HepG2 (cell line): ENCODE data around the gene CER1. TPM values are rescaled to one million over a fixed set of nuclear protein-coding genes. Genes with fewer than 3 reads are reported as not detected.

Source experiments
- ATAC-seq: fragments of 200-7000 bp; cut with Tn5 transposase; 3 replicates; pipeline ENCODE4 v1.9.1; 2020; ENCODE audit warnings: mild to moderate bottlenecking, moderate library complexity
- BruUV-seq: library from RNA; stranded (reverse); fragments of 400-500 nt; replicated peaks from 2 replicates; lab custom pipeline; 2021; lab: Mats Ljungman, UMichigan
- CTCF ChIA-PET: fragments of 300-600 bp; formaldehyde crosslinking; extraction: SDS; loops from one replicate; lab custom pipeline; 2021; ENCODE audit warnings: low total read pairs, inconsistent platforms, low intra/inter-chr PET ratio; lab: Yijun Ruan, JAX
- POLR2A ChIA-PET: fragments of 350-600 bp; sonication (Branson Sonifier 250); formaldehyde crosslinking; loops from one replicate; lab custom pipeline; 2020; ENCODE audit warnings: antibody characterized with exemption, inconsistent platforms; lab: Yijun Ruan, JAX
- DNase-seq: peaks from one replicate; pipeline ENCODE4 v3.0.0-alpha.2; 2015; ENCODE audit warnings: low spot score
- FAIRE-seq: peaks from 3 replicates; lab custom pipeline; 2011; peaks lifted over from hg19 to GRCh38; lab: Jason Lieb, UNC
- H2AFZ ChIP-seq: one replicate; pipeline ENCODE4 v1.6.1; 2011; ENCODE audit warnings: low read length, inconsistent platforms
- H3K27ac ChIP-seq: fragments of 300-600 bp; 3 replicates; pipeline ENCODE4 v1.8.0; 2011; ENCODE audit warnings: mixed run types, mild to moderate bottlenecking, mixed read lengths, low read length, inconsistent platforms; ENCODE audit not compliant: insufficient read depth; ENCODE audit errors: extremely low read length
- H3K27me3 ChIP-seq, 2 experiments: fragments of 200-600 bp in 1 of 2; 2 replicates in 1 of 2; 3 replicates in 1 of 2; pipeline versions ENCODE4 v1.6.0 to v1.8.0; 2011; ENCODE audit warnings: low read length in 2 of 2, mild to moderate bottlenecking in 2 of 2, moderate library complexity in 2 of 2, inconsistent platforms in 1 of 2; ENCODE audit not compliant: insufficient read depth in 2 of 2, control insufficient read depth in 1 of 2
- H3K36me3 ChIP-seq, 2 experiments: fragments of 200-600 bp in 1 of 2; replicated peaks in 1 of 2; 2 replicates in 1 of 2; 3 replicates in 1 of 2; pipeline versions ENCODE4 v1.5.1 to v1.8.0; 2011; ENCODE audit warnings: low read length in 2 of 2, inconsistent platforms in 1 of 2; ENCODE audit not compliant: insufficient read depth in 2 of 2, control insufficient read depth in 1 of 2
- H3K4me1 ChIP-seq: 2 replicates; pipeline ENCODE4 v1.5.1; 2012; ENCODE audit warnings: low read length, inconsistent platforms; ENCODE audit not compliant: insufficient read depth
- H3K4me2 ChIP-seq: 2 replicates; pipeline ENCODE4 v1.6.0; 2011; ENCODE audit warnings: low read depth, low read length, inconsistent platforms
- H3K4me3 ChIP-seq, 3 experiments: fragments of 200-600 bp in 1 of 3; sonication (generic), shearing (Covaris generic) in 1 of 3; replicated peaks in 1 of 3; 2 replicates each; pipeline ENCODE4 v1.5.1; 2011 to 2016; ENCODE audit warnings: low read length in 3 of 3, inconsistent platforms in 2 of 3, low read depth in 2 of 3, mild to moderate bottlenecking in 2 of 3, control low read depth in 1 of 3, mixed read lengths in 1 of 3; ENCODE audit not compliant: insufficient read depth in 1 of 3
- H3K79me2 ChIP-seq: one replicate; pipeline ENCODE4 v1.6.1; 2011; ENCODE audit warnings: low read length, inconsistent platforms; ENCODE audit not compliant: insufficient read depth
- H3K9ac ChIP-seq: 2 replicates; pipeline ENCODE4 v1.6.0; 2011; ENCODE audit warnings: mild to moderate bottlenecking, low read depth, low read length, inconsistent platforms; ENCODE audit not compliant: insufficient read depth
- H3K9me3 ChIP-seq: 2 replicates; pipeline ENCODE4 v1.5.1; 2012; ENCODE audit warnings: mild to moderate bottlenecking, low read length
- H4K20me1 ChIP-seq: 2 replicates; pipeline ENCODE4 v1.6.0; 2011; ENCODE audit warnings: inconsistent platforms, mild to moderate bottlenecking, low read length, moderate library complexity; ENCODE audit not compliant: insufficient read depth
- CTCF ChIP-seq: sonication (generic); formaldehyde crosslinking; IDR thresholded peaks from 2 replicates; pipeline ENCODE4 v1.5.0; 2020; ENCODE audit warnings: mild to moderate bottlenecking, missing genetic modification reagents, moderate library complexity
- MTA1 ChIP-seq: sonication (generic); formaldehyde crosslinking; IDR thresholded peaks from 2 replicates; pipeline ENCODE4 v1.4.0; 2020; ENCODE audit warnings: missing genetic modification reagents, mild to moderate bottlenecking, borderline replicate concordance
- PATZ1 ChIP-seq: sonication (generic); formaldehyde crosslinking; IDR thresholded peaks from 2 replicates; pipeline ENCODE4 v1.4.0; 2020; ENCODE audit warnings: missing genetic modification reagents
- ZBTB7B ChIP-seq: sonication (generic); formaldehyde crosslinking; IDR thresholded peaks from 2 replicates; pipeline ENCODE4 v1.4.0; 2020; ENCODE audit warnings: missing genetic modification reagents
- ZNF337 ChIP-seq: sonication (generic); formaldehyde crosslinking; IDR thresholded peaks from 2 replicates; pipeline ENCODE4 v1.5.1; 2020; ENCODE audit warnings: missing genetic modification reagents, low read depth, mild to moderate bottlenecking, borderline replicate concordance
- ZNF547 ChIP-seq: sonication (generic); formaldehyde crosslinking; IDR thresholded peaks from 2 replicates; pipeline ENCODE4 v1.5.1; 2020; ENCODE audit warnings: mild to moderate bottlenecking, missing genetic modification reagents
- ZNF556 ChIP-seq: sonication (generic); formaldehyde crosslinking; IDR thresholded peaks from 2 replicates; pipeline ENCODE4 v1.4.0; 2020; ENCODE audit warnings: mild to moderate bottlenecking, missing genetic modification reagents, borderline replicate concordance
- ZNF619 ChIP-seq: sonication (generic); formaldehyde crosslinking; IDR thresholded peaks from 2 replicates; pipeline ENCODE4 v1.4.0; 2020; ENCODE audit warnings: mild to moderate bottlenecking, missing genetic modification reagents
- ZSCAN5A ChIP-seq: sonication (generic); formaldehyde crosslinking; IDR thresholded peaks from 2 replicates; pipeline ENCODE4 v1.8.0; 2022; ENCODE audit warnings: mild to moderate bottlenecking, missing genetic modification reagents, borderline replicate concordance
- WGBS: methylation state at CpG from one replicate; pipeline ENCODE4 v1.1.6; 2017; ENCODE audit warnings: low lambda C conversion rate; 5-methylcytosine and 5-hydroxymethylcytosine counted together
- in situ Hi-C: cut with HindIII; loops from 2 replicates; pipeline ENCODE4 v1.10.0; 2017; ENCODE audit warnings: low pct_unique_long_range_greater_than_20kb; ENCODE audit not compliant: extremely low pct_ligation_motif_present
- intact Hi-C: fragments of 100-400 bp; cut with micrococcal nuclease; formaldehyde crosslinking; loops from one replicate; pipeline ENCODE4 v1.10.0; 2022; ENCODE audit not compliant: unreplicated experiment
- polyA plus RNA-seq, 8 experiments: library from polyadenylated mRNA; depleted of rRNA in 3 of 8; stranded (reverse) in 7 of 8; unstranded in 1 of 8; fragments of >200 nt; fragmentation: Illumina TruSeq in 4 of 8; extraction: Trizol in 4 of 8; gene quantifications; 2 replicates each; pipeline versions ENCODE4 v1.2.1 to v1.2.3, GENCODE V29; 2011 to 2016; ENCODE audit warnings: low read depth in 4 of 8, missing spikeins in 1 of 8, mixed read lengths in 1 of 8; ENCODE audit not compliant: insufficient read depth in 1 of 8
- total RNA-seq, 5 experiments: library from RNA; depleted of rRNA; stranded (reverse); fragments of >200 nt; fragmentation: Illumina TruSeq; extraction: Trizol; gene quantifications; 2 replicates each; pipeline ENCODE4 v1.2.3, GENCODE V29; 2016; ENCODE audit warnings: low read depth in 1 of 5

CER1 gene
- total and polyA plus RNA-seq, 2 of the 13 experiments (the other 11 are each of a cell fraction or from before 2014, with no cell fraction given) = 0.18 TPM; not detected in 1

DNA sequence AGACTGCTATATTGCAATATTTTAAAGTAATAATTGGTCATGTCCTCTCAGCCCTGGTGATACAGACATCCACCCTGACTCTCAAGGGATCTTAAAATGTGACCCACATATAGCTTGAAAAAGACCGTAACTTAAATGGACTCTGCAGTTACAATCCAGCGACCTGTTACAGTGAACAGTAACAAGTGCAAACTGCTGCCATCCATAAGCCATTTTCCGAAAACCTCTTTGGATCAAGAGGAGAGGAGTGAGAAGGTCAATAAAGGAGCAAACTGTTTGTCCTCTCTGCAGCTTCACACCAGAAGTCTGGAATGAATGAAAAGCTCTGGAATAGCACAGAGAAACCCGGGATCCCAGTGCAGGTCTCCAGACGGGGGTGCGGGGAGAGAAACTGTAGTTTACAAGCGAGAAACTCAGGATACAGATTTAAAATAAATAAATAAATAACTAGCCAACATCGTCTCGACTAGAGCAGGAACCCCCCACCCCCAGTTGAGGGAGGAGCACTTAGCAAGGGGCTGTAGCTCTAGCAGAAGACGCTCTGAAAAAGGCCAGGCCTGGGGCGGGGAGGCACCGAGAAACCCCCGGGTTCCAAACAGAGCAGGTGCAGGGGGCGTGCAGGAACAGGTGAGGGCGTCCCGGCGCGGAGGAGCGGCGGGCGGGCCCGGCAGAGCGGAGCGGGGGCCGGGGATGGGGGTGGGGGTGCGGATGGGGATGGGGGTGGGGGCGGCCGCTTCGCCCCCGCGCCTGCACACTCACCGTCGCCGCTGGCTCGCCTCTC lies 29.9 kb downstream of the CER1 start:
- POLR2A ChIA-PET = interaction anchor here (0.7 kb wide), 1 partner anchor 31 kb away, joined by 3 read pairs; no protein-coding TSS in a partner anchor
- peak; percentile 80 for ATAC-seq
- no TSS peak for BruUV-seq
- peak overlapping the region; percentile 76 to 82 (median 79) for H3K4me3 ChIP-seq
- H3K4me1 ChIP-seq = peaks cover 26% of the 10 kb centered on the region
- peak overlapping the region; percentile 52 for H2AFZ ChIP-seq
- H3K27me3 ChIP-seq = no peaks in the 10 kb centered on the region; a peak in 2 of 5 replicates
- H3K36me3 ChIP-seq = no peaks in the 10 kb centered on the region; a peak in 3 of 5 replicates
- 5% methylated on average over 13 of the region's 35 CpGs for WGBS
- peak overlapping the region; percentile 79 for H3K4me2 ChIP-seq
- H3K9me3 ChIP-seq = no peaks in the 10 kb centered on the region
- peak overlapping the region; percentile 62 for H3K9ac ChIP-seq
- no peak for TF ChIP-seq MTA1 (CRISPR knock-in tag)
- TF ChIP-seq PATZ1 (CRISPR knock-in tag) = peak; percentile 18; the same call in 1 of the 2 replicates
- no peak for TF ChIP-seq ZSCAN5A (CRISPR knock-in tag)
- TF ChIP-seq ZBTB7B = no peak
- no peak; the same call in 1 of the 2 replicates for TF ChIP-seq ZNF556
- peak; percentile 4; the same call in 1 of the 2 replicates for TF ChIP-seq ZNF619 (CRISPR knock-in tag)
- peak; percentile 32 for TF ChIP-seq CTCF (CRISPR knock-in tag)
- 0 out of 2 replicates have a peak, but pooled peaks have one; percentile 14 for TF ChIP-seq ZNF547 (CRISPR knock-in tag)
- TF ChIP-seq ZNF337 (CRISPR knock-in tag) = 0 out of 2 replicates have a peak, but pooled peaks have one; percentile 55
- peaks cover 4% of the 10 kb centered on the region for H3K79me2 ChIP-seq
- DNase-seq = peak; percentile 4
- H3K27ac ChIP-seq = peak overlapping the region; percentile 15
- CTCF ChIA-PET = no interaction called here
- intact Hi-C loops (no loop called here), in situ Hi-C loops (no loop called here)
- peak; percentile 39 for FAIRE-seq
- no peaks in the 10 kb centered on the region for H4K20me1 ChIP-seq
